Dermis blood vessel endothelial cell (primary cell): ENCODE measurements around the gene RRAGA. TPM values are rescaled to one million over a fixed set of nuclear protein-coding genes. Genes with fewer than 3 reads are reported as not detected.
"Not testable (repeated sequence)": the region's sequence is repeated elsewhere in the genome, so short reads cannot be mapped to it uniquely, and the experiment has no call there.

Source experiments
- DNase-seq: peaks from one replicate; pipeline ENCODE4 v3.0.0; 2010
- total RNA-seq: library from RNA; depleted of rRNA; stranded (reverse); fragments of >200 nt; gene quantifications from 2 replicates; pipeline ENCODE4 v1.2.3, GENCODE V29; 2014

Gene RRAGA, protein sequence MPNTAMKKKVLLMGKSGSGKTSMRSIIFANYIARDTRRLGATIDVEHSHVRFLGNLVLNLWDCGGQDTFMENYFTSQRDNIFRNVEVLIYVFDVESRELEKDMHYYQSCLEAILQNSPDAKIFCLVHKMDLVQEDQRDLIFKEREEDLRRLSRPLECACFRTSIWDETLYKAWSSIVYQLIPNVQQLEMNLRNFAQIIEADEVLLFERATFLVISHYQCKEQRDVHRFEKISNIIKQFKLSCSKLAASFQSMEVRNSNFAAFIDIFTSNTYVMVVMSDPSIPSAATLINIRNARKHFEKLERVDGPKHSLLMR
- 34.6 and 37.8 TPM in 2 replicates for total RNA-seq

DNA sequence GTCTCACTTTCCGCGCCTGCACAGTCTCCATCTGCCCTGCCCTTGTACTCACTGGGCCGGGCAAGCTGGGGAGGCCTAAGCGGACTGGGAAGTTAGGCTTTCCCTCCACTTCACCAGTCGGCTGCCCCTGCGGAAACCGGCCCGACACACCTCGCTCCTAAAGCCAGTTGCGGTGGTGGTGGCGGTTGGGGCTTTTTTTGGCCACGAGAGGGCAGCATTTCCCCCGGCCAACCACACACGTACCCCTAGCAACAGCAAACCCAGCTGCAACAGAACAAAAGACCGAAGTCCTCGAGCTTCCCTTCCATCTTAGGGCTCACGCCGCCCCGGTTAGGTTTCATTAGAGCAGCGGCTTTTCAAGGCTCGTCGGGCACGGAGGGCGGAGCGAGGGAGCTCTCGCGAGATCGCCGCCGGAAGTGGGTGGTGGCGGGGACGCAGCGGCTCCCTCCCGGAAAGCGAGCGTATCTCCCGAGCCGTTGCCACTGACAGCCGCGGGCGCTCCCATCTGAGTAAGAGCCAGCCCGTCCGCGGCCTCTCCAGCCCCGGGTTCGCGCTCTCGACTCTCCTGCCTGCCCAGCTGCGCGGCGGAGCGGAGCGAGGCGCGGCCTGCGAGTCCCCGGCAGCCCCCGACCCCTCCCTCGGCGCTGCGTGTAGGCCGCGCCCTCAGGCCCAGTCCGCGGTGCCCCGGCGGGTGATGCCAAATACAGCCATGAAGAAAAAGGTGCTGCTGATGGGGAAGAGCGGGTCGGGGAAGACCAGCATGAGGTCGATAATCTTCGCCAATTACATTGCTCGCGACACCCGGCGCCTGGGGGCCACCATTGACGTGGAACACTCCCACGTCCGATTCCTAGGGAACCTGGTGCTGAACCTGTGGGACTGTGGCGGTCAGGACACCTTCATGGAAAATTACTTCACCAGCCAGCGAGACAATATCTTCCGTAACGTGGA is at the start of gene RRAGA:
TSS of gene RRAGA (plus strand) at position 462 of the 951 bp plus-strand sequence. CDS start at position 695, 233 bp downstream.
- DNase-seq: peak; percentile 98

GRCh38 chr9:19000133-19000532 is 49.1 kb upstream of the RRAGA start:
- no peak for DNase-seq

GRCh38 chr9:19009391-19009965 is 39.7 kb upstream of the RRAGA start:
- DNase-seq: no peak

DNA sequence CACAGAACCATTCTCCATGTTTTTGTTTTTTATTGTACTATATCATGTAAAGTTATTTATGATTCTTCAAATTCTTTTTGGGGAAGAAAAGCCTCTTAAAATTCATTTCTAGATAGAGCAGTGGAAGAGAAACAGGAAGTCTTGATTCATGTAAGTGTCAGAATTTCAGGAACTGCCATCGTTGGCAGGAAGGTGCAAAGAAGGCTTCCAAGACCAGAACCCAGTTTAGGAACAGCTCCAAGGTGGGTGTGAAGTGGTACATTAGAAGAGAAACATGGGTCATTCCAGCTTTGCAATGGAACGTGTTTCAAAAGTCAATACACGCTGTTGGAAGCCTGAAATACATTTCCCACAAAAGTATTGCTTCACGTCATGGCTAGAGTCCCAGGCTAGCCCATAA is 31.0 kb upstream of the RRAGA start:
- DNase-seq: no peak

GRCh38 chr9:19020886-19021455 is 28.3 kb upstream of the RRAGA start:
- no peak for DNase-seq

- DNase-seq: not testable (repeated sequence)
These were observed 27.6 kb upstream of the RRAGA start for GRCh38 chr9:19021649-19022048.

DNA sequence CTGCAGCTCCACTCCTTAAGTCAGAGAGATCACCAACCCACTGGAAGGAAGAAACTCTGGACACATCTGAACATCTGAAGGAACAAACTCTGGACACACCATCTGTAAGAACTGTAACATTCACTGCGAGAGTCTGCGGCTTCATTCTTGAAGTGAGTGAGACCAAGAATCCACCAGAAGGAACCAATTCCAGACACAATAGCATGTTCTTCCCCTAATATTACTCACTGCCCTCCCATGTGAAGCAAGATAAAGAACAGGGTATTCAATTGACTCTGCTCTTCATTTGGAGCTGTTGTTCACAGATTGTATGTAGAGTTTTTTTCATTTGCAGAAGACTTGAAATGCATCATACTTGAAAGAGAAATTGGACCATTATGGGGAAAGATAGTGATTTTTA is 27.0 kb upstream of the RRAGA start:
- no peak for DNase-seq

DNA sequence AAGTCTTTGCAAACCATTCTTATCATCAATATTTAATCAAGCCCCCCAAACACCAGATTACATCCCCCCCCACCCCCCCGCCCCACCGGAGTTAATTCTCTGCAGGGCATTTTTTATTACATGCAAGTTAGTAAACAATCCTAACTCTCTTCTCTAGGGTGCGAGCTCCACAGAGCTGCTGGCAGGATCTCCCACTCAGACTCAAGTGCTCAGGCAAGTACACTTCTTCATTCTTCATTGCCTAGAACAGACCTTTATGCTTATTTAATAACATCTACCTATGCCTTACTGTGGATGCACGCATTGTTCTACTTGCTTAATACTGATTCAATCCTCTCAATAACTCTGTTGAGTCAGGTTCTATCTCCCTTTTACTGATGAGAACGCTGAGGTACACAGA is 26.1 kb upstream of the RRAGA start:
- DNase-seq: no peak

DNA sequence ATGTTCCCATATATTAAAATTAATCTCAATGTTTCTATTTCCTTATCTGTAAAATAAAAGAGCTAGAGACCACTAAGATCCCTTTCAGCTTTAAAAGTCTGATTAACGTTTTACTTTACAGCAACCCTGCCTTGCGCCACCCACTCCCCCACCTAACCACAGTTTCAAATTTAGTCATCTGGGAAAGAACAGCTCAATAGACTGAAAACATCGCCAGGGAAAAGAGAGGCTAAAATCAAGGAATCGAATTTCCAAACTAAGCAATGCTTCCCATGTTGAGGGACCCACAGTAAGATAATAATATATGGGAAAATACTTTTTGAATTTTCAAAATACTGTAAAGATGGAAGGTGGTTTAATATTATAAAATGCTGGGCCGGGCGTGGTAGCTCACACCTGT is 22.9 kb upstream of the RRAGA start:
- DNase-seq: no peak

GRCh38 chr9:19027825-19028224 is 21.4 kb upstream of the RRAGA start:
- DNase-seq: no peak

DNA sequence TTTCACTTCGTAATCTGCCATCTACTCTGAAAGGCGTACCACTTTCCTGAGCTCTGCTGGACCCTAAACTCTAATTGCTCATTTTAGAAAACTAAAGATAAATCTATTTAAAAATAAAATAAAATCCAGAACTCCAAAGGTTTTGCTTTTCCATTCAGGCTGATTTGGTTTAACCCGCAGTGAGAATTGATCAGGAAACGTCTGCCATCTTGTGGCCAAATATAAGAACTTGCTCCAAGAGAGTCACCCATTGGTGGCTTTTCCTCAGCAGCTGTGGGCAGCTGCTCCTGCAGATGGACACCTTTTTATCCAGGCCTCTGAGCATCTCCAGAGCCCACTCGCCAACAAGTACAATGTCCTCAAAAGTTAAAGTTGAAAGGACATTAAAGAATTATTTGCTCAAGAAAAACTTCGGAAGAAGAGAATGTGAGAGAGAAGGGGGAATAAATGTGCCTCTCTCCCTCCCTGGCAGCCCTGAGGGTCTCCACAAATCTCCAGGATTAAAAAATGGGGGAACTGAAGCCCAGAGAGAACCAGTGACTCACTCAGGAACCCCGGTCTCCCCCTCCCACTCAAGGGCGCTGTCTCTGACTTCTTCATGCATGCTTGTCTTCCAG is 20.3 kb upstream of the RRAGA start:
- DNase-seq: peak; percentile 84

GRCh38 chr9:19030899-19031298 is 18.3 kb upstream of the RRAGA start:
- no peak for DNase-seq

GRCh38 chr9:19032406-19032805 is 16.8 kb upstream of the RRAGA start:
- no peak for DNase-seq

- no peak for DNase-seq
These were observed 16.2 kb upstream of the RRAGA start, which contains the start of gene SAXO1 for GRCh38 chr9:19033015-19033414. SAXO1 (minus strand) TSS chr9:19033209; CDS start chr9:19032908, 301 bp downstream.

GRCh38 chr9:19036611-19037010 is 12.6 kb upstream of the RRAGA start:
- DNase-seq: no peak

- peak; percentile 54 for DNase-seq
These were observed 850 bp downstream of the RRAGA start for GRCh38 chr9:19049917-19050636.

DNA sequence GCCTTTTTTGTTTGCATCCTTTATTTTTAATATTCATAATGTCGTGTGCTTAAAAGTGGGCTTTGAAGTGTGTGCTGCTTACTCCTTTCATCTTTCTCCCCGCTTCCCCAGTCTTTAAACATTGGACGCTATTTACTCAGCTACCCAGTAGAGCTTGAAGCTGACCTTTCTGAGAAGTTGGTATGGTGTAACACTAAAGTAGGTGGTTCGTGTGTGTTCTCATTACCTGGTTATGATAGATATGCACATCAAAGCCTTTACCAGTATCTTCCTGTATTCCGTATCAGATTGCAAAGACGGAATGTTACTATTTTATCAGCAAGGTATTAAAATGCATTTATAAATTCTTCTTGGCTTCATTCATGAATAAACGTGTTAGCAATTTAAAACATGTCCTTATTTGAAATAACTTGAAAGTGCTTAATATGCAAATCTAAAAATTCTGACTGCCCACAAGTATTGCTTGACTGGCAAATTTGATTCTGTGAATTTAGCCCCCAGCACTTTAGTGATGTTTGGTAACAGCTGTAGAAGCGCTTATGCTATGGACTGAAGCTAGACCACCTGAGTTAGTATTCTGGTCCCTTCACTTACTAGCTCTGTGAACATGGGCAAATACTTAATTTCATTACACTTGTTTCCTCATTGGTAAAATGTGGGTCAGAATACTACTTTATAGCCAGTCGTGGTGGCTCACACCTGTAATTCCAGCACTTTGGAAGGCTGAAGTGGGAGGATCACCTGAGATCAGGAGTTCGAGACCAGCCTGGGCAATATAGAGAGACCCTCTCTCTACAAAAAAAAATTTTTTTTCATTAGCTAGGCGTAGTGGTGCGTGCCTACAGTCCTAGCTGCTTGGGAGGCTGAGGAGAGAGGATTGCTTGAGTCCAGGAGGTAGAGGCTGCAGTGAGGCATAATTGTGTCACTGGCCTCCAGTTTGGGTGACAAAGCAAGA is 1.7 kb downstream of the RRAGA start:
- no peak for DNase-seq

- no peak for DNase-seq
These were observed 7.8 kb downstream of the RRAGA start for GRCh38 chr9:19057033-19057432.

DNA sequence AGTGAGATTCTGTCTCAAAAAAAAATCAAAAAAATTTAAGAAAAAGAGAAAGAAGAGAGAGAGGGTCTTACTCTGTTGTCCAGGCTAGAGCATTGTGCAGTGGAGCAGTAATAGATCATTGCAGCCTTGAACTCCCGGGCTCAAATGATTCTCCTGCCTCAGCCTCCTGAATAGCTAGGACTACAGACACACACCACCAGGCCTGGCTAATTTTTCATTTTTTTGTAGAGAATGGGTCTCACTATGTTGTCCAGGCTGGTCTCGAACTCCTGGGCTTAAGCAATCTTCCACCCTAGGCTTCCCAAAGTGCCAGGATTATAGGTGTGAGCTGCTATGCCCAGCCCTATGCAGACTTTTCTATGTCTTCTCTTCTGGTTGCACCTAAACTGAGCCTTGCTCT is 25.0 kb downstream of the RRAGA start:
- DNase-seq: no peak

DNA sequence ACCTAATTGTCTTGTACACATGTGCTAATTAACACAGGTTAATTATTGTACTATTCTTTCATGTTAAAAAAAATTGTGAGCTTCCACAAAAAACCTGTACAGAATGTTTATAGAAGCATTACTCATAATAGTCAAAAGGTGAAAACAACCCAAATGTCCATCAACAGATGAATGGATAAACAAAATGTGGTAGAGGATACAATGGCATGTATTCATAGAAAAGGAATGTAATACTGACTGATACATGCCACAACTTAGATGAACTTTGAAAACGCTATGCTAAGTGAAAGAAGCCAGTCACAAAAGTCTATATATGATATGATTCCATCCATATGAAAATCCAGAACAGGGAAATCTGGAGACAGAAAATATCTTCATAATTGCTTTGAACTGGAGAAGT is 25.6 kb downstream of the RRAGA start:
- DNase-seq: peak; percentile 34

GRCh38 chr9:19085295-19085694 is 36.1 kb downstream of the RRAGA start:
- DNase-seq: peak; percentile 44
